Effector CD8-positive, alpha-beta T cell (primary cell): Measurements from ENCODE around the gene TTC7B.

Experiments
- DNase-seq: peaks from one replicate; lab custom pipeline; 2025; lab: John Stamatoyannopoulos, UW

The TTC7B gene

GRCh38 chr14:90575781-90576180 is 240.4 kb downstream of the TTC7B start:
- no peak for DNase-seq

DNA sequence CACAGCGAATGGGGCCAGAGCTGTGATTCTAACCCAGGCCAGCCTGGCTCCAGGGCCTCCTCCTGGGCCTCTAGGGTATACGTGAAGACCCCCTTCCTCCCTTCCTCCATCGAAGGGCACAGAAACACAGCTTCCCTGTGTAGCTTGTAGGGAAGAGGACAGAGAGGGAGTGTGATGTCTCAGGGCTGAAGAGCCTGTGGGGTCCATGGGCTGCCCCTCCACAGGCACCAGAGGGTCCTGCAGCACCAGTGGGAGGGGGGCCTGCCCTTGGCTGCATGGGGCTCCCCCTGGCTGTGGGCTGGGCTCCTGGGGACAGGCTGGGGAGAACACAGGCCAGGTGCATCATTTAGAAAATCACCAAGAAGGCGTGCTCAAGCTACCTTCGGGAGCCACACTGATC is 240.9 kb downstream of the TTC7B start:
- DNase-seq, result no peak

- DNase-seq, result no peak
Measured at GRCh38 chr14:90574188-90575131, 241.8 kb downstream of the TTC7B start.

GRCh38 chr14:90573385-90574105 is 242.7 kb downstream of the TTC7B start:
- no peak for DNase-seq

GRCh38 chr14:90572441-90573150 is 243.6 kb downstream of the TTC7B start:
- no peak for DNase-seq

GRCh38 chr14:90571149-90571947 is 244.9 kb downstream of the TTC7B start:
- no peak for DNase-seq

GRCh38 chr14:90570461-90570860 is 245.8 kb downstream of the TTC7B start:
- no peak for DNase-seq

DNA sequence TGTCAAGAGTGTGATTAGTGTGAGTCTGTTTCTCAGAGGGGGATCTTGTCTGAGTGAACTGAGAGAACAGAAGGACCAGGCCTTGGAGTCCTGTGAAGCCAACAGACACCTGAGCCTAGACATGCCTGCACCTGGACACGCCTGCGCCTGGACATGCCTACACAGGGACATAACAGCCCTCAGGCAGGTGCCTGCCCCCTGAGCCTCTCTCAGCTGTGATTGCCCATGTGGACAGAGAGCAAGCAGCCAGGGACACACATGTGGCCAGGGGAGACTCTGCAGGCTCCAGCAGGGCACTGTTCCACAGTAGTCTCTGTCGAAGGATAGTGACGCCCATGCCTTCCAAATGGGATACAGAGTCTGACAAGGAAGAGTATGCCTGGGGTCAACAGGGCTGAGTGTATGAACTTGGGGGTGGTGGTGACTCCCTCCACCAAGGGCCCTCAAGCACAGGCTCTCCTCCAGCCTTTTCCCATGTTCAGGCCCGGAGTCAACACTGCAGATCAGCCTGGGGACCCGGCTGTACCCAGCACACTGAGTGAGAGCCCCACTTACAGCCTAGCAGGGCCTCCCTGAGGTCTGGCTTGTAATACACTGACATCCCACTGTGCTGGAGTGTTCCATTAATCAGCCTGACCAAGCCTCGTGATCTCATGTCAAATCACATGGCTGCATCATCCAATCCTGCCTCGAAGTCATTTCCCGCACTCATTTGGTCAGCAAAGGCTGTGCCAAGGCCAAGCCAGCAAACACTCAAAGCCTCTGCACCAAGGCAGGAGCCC is 246.4 kb downstream of the TTC7B start:
- no peak for DNase-seq

GRCh38 chr14:90569201-90569600 is 247.0 kb downstream of the TTC7B start:
- DNase-seq, result no peak

DNA sequence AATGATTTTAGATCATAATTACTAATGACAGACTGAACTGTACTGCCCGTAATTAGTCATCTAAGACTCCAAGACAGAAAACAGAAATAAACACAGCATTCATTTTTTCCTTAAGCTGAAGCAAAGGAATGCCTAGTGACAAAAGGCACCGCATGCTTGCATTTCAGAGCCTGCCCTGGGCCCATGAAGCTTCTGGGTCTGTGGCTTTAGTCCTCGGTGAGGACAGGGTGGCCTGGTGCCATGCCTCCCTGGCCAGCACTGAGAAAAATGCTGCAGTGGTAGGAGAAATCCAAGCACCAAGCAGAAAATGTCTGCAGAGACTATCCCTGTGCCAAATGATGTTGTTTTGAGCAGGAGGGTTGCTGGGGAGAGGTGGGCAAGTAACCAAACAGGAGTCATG is 247.8 kb downstream of the TTC7B start:
- DNase-seq, result no peak

- no peak for DNase-seq
Measured at GRCh38 chr14:90567991-90568390, 248.2 kb downstream of the TTC7B start.

DNA sequence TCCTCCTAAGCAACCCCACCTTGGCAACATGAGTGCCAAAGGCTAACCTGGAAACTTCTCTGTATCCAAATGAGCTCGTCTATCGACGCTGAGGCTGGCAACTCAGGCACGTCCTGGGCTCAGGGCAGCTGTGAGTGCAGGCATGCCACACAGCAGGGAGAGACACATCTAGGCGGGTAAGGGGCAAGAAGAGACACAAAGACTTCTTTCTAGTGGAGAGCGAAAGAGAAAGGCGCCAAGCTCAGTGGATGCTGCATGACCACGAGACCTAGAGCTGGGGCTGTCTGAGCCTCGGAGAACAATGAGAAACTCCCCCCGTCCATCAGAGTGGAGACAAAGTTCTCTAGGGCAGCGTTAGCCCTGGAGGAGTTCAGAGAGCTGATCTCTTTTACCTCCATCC is 249.0 kb downstream of the TTC7B start:
- DNase-seq, result no peak

DNA sequence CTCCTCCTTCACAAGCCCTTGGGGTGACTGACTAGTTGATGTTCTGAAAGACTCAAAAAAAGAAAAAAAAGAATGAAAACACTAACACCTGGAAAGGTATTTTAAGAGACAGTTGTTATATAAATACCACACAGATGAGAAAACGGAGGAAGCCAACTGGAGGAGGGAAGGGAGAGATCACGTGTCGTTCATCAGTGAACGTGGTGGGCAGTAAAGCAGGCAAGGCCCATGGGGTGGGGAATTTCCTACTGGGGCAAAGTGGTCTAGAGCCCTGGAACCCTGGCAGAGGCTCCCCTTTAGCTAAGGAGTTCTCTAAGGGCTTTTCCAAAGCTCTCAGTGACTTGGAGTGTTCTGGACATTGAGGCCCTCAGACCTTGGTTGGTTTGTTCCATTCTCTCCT is 249.7 kb downstream of the TTC7B start:
- no peak for DNase-seq

DNA sequence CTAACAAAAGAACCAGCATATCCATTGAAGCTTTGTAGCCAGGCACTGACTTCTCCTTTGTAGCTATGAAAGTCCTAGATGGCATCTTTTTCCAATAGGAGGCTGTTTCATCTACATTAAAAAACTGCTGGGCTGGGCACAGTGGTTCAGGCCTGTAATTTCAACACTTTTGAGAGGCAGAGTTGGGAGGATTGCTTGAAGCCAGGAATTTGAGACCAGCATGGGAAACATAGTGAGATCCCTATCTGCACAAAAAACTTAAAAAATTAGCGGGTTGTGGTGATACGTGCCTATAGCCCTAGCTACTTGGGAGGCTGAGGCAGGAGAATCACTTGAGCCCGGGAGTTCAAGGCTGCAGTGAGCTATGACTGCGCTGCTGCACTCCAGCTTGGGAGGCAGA is 251.7 kb downstream of the TTC7B start:
- DNase-seq, result no peak

- DNase-seq, result no peak
Measured at GRCh38 chr14:90562652-90563051, 253.6 kb downstream of the TTC7B start.

DNA sequence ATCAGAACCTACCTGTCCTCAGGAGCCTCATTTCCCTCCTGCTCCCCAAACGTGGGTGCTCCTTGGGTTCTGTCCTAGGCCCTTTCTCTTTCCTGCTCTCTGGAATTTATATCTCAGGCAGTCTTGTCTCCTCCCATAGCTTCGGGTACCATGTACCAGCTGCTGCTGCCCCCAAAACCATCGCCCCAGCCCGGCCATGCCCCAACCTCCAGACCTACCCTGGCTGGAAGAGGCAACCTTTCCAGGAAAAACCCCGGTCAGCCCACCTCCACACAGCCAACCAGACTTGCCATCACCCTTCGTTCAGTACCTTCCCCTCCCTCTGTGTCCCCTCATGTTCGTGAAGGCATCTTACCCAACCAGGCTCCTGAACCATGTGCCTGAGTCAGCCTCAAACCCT is 254.3 kb downstream of the TTC7B start:
- no peak for DNase-seq

- no peak for DNase-seq
Measured at GRCh38 chr14:90560991-90561390, 255.2 kb downstream of the TTC7B start.

GRCh38 chr14:90560558-90560957 is 255.7 kb downstream of the TTC7B start:
- DNase-seq, result no peak

DNA sequence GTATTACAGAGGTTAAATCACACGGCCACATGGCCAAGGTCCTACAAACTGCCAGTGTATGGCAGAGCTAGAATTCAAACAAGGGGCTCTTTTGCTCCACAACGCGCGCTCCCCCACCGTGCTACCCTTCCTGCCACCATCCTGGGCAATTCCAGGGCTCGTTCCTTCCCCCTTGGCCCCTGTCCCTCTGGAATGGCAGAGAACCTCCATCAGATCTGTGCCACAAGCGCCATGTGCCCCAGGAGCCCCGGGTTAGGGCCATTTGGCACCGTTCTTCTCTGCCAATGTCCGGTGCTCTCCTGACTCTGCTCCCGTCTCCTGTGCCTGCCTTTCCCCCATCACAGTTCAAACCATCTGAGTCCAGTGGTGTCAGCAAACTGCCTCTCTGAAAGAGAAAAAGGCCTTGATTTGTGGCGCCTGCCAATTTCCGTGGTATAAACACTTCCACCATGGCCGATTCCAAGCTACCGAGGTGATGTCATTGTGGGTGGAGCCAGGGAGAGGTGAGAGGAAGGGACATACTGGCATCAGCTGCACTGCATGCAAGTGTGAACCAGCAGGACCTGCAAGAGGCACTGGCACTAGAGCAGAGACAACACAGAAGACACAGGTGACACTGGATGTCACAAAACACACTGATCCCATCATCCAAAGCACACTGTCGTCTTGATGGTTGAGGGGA is 256.3 kb downstream of the TTC7B start:
- DNase-seq, result no peak

- DNase-seq, result no peak
Measured at GRCh38 chr14:90558983-90559590, 257.1 kb downstream of the TTC7B start.
